ENCODE measurements around the gene IL36RN. TPM values are rescaled to one million over a fixed set of nuclear protein-coding genes. Genes with fewer than 3 reads are reported as not detected.

Gene IL36RN
- total RNA-seq, 4 donors from 2014 or later, result not detected

GRCh38 chr2:113018509-113018908 lies 40.5 kb upstream of the IL36RN start:
- Histone ChIP-seq H3K27ac (no peak overlapping the region), H3K4me3 (no peak overlapping the region), H3K4me1 (no peaks in the 10 kb centered on the region), H3K27me3 (no peaks in the 10 kb centered on the region), H3K36me3 (no peaks in the 10 kb centered on the region), H3K9me3 (no peaks in the 10 kb centered on the region)
- in situ Hi-C loops (cut with MboI; ENCODE audit: low sequenced_read_pairs in 4 of 4), result no loop called here
- ATAC-seq (no peak), DNase-seq (no peak)
- no peak for TF ChIP-seq POLR2A (IDR thresholded peaks at IDR 0.05)
- TF ChIP-seq, protein P1, sequence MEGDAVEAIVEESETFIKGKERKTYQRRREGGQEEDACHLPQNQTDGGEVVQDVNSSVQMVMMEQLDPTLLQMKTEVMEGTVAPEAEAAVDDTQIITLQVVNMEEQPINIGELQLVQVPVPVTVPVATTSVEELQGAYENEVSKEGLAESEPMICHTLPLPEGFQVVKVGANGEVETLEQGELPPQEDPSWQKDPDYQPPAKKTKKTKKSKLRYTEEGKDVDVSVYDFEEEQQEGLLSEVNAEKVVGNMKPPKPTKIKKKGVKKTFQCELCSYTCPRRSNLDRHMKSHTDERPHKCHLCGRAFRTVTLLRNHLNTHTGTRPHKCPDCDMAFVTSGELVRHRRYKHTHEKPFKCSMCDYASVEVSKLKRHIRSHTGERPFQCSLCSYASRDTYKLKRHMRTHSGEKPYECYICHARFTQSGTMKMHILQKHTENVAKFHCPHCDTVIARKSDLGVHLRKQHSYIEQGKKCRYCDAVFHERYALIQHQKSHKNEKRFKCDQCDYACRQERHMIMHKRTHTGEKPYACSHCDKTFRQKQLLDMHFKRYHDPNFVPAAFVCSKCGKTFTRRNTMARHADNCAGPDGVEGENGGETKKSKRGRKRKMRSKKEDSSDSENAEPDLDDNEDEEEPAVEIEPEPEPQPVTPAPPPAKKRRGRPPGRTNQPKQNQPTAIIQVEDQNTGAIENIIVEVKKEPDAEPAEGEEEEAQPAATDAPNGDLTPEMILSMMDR (IDR thresholded peaks at IDR 0.05 in 4 of 5, conservative IDR thresholded peaks at IDR 0.05 in 1 of 5), result no peak
- intact Hi-C loops (cut with DNase I; ENCODE audit: low total_unique reads), result no loop called here

DNA sequence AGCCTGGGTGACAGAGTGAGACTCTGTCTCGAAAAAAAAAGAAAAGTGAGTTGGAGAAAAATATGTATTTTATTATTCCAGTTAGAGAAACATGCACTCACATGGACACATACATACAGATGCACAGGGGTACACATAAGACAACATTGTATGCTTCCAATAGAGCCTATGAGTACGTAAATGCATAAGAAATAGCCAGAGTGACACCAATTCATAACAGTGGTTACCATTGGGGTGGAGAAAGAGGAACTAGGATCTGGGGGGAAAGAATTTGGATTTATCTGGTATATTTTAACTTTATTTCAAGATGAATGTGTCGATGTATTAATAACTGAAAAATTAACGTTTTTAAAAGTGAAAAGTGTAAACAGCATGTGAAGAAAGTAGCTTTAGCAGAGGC lies 37.7 kb upstream of the IL36RN start:
- in situ Hi-C loops (cut with MboI; ENCODE audit: low sequenced_read_pairs in 4 of 4) (no loop called here), intact Hi-C loops (cut with DNase I; ENCODE audit: low total_unique reads) (no loop called here)
- no peak overlapping the region for H3K27ac ChIP-seq
- H3K4me3 ChIP-seq, result no peak overlapping the region
- H3K4me1 ChIP-seq, result no peaks in the 10 kb centered on the region
- DNase-seq (no peak), ATAC-seq (no peak)
- H3K27me3 ChIP-seq, result no peaks in the 10 kb centered on the region
- no peaks in the 10 kb centered on the region for H3K36me3 ChIP-seq
- H3K9me3 ChIP-seq, result no peaks in the 10 kb centered on the region
- TF ChIP-seq, protein P1 (IDR thresholded peaks at IDR 0.05 in 4 of 5, conservative IDR thresholded peaks at IDR 0.05 in 1 of 5), result no peak
- no peak for TF ChIP-seq POLR2A (IDR thresholded peaks at IDR 0.05)

- no peak overlapping the region for H3K27ac ChIP-seq
- intact Hi-C loops (cut with DNase I; ENCODE audit: low total_unique reads) (no loop called here), in situ Hi-C loops (cut with MboI; ENCODE audit: low sequenced_read_pairs in 4 of 4) (no loop called here)
- TF ChIP-seq POLR2A (IDR thresholded peaks at IDR 0.05), result no peak
- TF ChIP-seq, protein P1 (IDR thresholded peaks at IDR 0.05 in 4 of 5, conservative IDR thresholded peaks at IDR 0.05 in 1 of 5), result no peak
- H3K4me3 ChIP-seq, result no peak overlapping the region
- ATAC-seq (no peak), DNase-seq (no peak)
- H3K9me3 ChIP-seq, result no peaks in the 10 kb centered on the region
- H3K36me3 ChIP-seq, result no peaks in the 10 kb centered on the region
- H3K27me3 ChIP-seq, result no peaks in the 10 kb centered on the region
- no peaks in the 10 kb centered on the region for H3K4me1 ChIP-seq
Observed at GRCh38 chr2:113024764-113025163, 34.2 kb upstream of the IL36RN start.

DNA sequence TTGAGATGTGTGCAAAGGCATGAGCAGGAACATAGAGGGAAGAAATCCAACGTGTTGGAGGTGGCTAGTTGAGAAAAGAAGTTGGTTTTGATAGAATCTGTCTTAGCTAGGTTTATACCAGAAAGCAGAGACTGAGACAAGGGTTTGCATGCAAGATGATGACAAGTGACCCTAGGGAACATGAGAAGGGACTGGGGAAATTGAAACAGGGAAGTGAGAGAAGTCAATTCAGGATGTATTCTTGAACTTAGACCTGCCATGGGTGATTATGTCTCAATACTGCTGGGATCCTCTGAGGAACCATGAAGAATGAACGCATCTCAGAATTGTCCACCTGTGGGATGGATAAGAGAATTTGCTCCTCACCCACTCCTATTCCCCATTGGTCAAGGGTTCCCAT lies 33.3 kb upstream of the IL36RN start:
- ATAC-seq, result no peak

GRCh38 chr2:113027691-113028090 lies 31.3 kb upstream of the IL36RN start:
- H3K9me3 ChIP-seq, result no peaks in the 10 kb centered on the region
- H3K4me1 ChIP-seq, result no peaks in the 10 kb centered on the region
- no peak for TF ChIP-seq POLR2A (IDR thresholded peaks at IDR 0.05)
- TF ChIP-seq, protein P1 (IDR thresholded peaks at IDR 0.05 in 4 of 5, conservative IDR thresholded peaks at IDR 0.05 in 1 of 5), result no peak
- no peak overlapping the region for H3K4me3 ChIP-seq
- H3K27me3 ChIP-seq, result no peaks in the 10 kb centered on the region
- ATAC-seq (no peak), DNase-seq (no peak)
- H3K27ac ChIP-seq, result no peak overlapping the region
- in situ Hi-C loops (cut with MboI; ENCODE audit: low sequenced_read_pairs in 4 of 4), result no loop called here
- H3K36me3 ChIP-seq, result no peaks in the 10 kb centered on the region
- intact Hi-C loops (cut with DNase I; ENCODE audit: low total_unique reads), result no loop called here

More for the DNA sequence above, 33.3 kb upstream of the IL36RN start:
- H3K36me3 ChIP-seq, result no peaks in the 10 kb centered on the region
- no peaks in the 10 kb centered on the region for H3K4me1 ChIP-seq
- no peak overlapping the region for H3K4me3 ChIP-seq
- H3K9me3 ChIP-seq, result no peaks in the 10 kb centered on the region
- no peaks in the 10 kb centered on the region for H3K27me3 ChIP-seq
- TF ChIP-seq, protein P1 (IDR thresholded peaks at IDR 0.05 in 4 of 5, conservative IDR thresholded peaks at IDR 0.05 in 1 of 5), result no peak
- no peak for TF ChIP-seq POLR2A (IDR thresholded peaks at IDR 0.05)
- intact Hi-C loops (cut with DNase I; ENCODE audit: low total_unique reads) (no loop called here), in situ Hi-C loops (cut with MboI; ENCODE audit: low sequenced_read_pairs in 4 of 4) (no loop called here)
- DNase-seq, result no peak
- no peak overlapping the region for H3K27ac ChIP-seq

Measured in gastrocnemius medialis (tissue), 4 donors.